IPS-18a (cell line): Measurements from ENCODE around the gene PROCR.
"Not testable (repeated sequence)": the region's sequence is repeated elsewhere in the genome, so short reads cannot be mapped to it uniquely, and the experiment has no call there.

ENCODE experiments used
- H3K27ac ChIP-seq: one replicate; pipeline ENCODE4 v1.5.1; 2013; ENCODE audit warnings: low read length
- H3K27me3 ChIP-seq: one replicate; pipeline ENCODE4 v1.6.1; 2013; ENCODE audit warnings: mild to moderate bottlenecking, low read length; ENCODE audit not compliant: control insufficient read depth, insufficient read depth
- H3K36me3 ChIP-seq: one replicate; pipeline ENCODE4 v1.6.1; 2013; ENCODE audit warnings: low read depth, low read length; ENCODE audit not compliant: control insufficient read depth
- H3K4me1 ChIP-seq: one replicate; pipeline ENCODE4 v1.6.1; 2013; ENCODE audit warnings: low read depth, low read length; ENCODE audit not compliant: control insufficient read depth
- H3K4me3 ChIP-seq: one replicate; pipeline ENCODE4 v1.5.1; 2013; ENCODE audit warnings: low read length
- H3K9ac ChIP-seq: one replicate; pipeline ENCODE4 v1.6.1; 2013; ENCODE audit warnings: mild to moderate bottlenecking, low read length, moderate library complexity
- H3K9me3 ChIP-seq: one replicate; pipeline ENCODE4 v1.6.1; 2013; ENCODE audit warnings: low read depth, low read length; ENCODE audit not compliant: control insufficient read depth

PROCR gene

GRCh38 chr20:35166242-35166830 lies 5.5 kb upstream of the PROCR start:
- Histone ChIP-seq H3K36me3 (no peaks in the 10 kb centered on the region), H3K27ac (no peak overlapping the region), H3K4me1 (peaks cover 11% of the 10 kb centered on the region), H3K9ac (no peak overlapping the region), H3K9me3 (no peaks in the 10 kb centered on the region), H3K27me3 (no peaks in the 10 kb centered on the region), H3K4me3 (no peak overlapping the region)

- peaks cover 8% of the 10 kb centered on the region for H3K27me3 ChIP-seq
- H3K4me1 ChIP-seq, result peaks cover 20% of the 10 kb centered on the region
- no peaks in the 10 kb centered on the region for H3K36me3 ChIP-seq
- H3K9me3 ChIP-seq, result no peaks in the 10 kb centered on the region
- H3K4me3 ChIP-seq, result no peak overlapping the region
- H3K27ac ChIP-seq, result no peak overlapping the region
- no peak overlapping the region for H3K9ac ChIP-seq
Measured at GRCh38 chr20:35167787-35168186, 4.1 kb upstream of the PROCR start.

GRCh38 chr20:35168701-35169409 lies 3.0 kb upstream of the PROCR start:
- peaks cover 14% of the 10 kb centered on the region for H3K27me3 ChIP-seq
- H3K36me3 ChIP-seq, H3K4me3 ChIP-seq, H3K9ac ChIP-seq, H3K27ac ChIP-seq, H3K9me3 ChIP-seq: not testable (repeated sequence)
- peaks cover 20% of the 10 kb centered on the region for H3K4me1 ChIP-seq

GRCh38 chr20:35171438-35171752 lies 477 bp upstream of the PROCR start:
- Histone ChIP-seq H3K4me3 (peak overlapping the region; percentile 43), H3K4me1 (peaks cover 18% of the 10 kb centered on the region), H3K36me3 (no peaks in the 10 kb centered on the region), H3K27ac (no peak overlapping the region), H3K27me3 (peaks cover 20% of the 10 kb centered on the region), H3K9ac (no peak overlapping the region), H3K9me3 (no peaks in the 10 kb centered on the region)

- H3K9ac ChIP-seq, result no peak overlapping the region
- peak overlapping the region; percentile 43 for H3K4me3 ChIP-seq
- H3K27ac ChIP-seq, result no peak overlapping the region
- H3K4me1 ChIP-seq, result peaks cover 15% of the 10 kb centered on the region
- peaks cover 20% of the 10 kb centered on the region for H3K27me3 ChIP-seq
- H3K36me3 ChIP-seq, result no peaks in the 10 kb centered on the region
- no peaks in the 10 kb centered on the region for H3K9me3 ChIP-seq
Measured at GRCh38 chr20:35172434-35172806, 548 bp downstream of the PROCR start.

- no peak overlapping the region for H3K4me3 ChIP-seq
- no peak overlapping the region for H3K9ac ChIP-seq
Measured at GRCh38 chr20:35173576-35174192, 1.8 kb downstream of the PROCR start.

GRCh38 chr20:35174458-35175216 lies 2.8 kb downstream of the PROCR start:
- no peak overlapping the region for H3K4me3 ChIP-seq

More at GRCh38 chr20:35173576-35174192, 1.8 kb downstream of the PROCR start:
- no peak overlapping the region for H3K27ac ChIP-seq
- H3K27me3 ChIP-seq, result peaks cover 20% of the 10 kb centered on the region
- peaks cover 15% of the 10 kb centered on the region for H3K4me1 ChIP-seq
- no peaks in the 10 kb centered on the region for H3K36me3 ChIP-seq
- H3K9me3 ChIP-seq, result no peaks in the 10 kb centered on the region

GRCh38 chr20:35176132-35176531 lies 4.3 kb downstream of the PROCR start:
- no peak overlapping the region for H3K9ac ChIP-seq
- H3K27ac ChIP-seq, result no peak overlapping the region
- peaks cover 13% of the 10 kb centered on the region for H3K4me1 ChIP-seq
- H3K4me3 ChIP-seq, result no peak overlapping the region
- H3K9me3 ChIP-seq, result no peaks in the 10 kb centered on the region
- no peaks in the 10 kb centered on the region for H3K36me3 ChIP-seq
- H3K27me3 ChIP-seq, result peaks cover 20% of the 10 kb centered on the region

More at GRCh38 chr20:35174458-35175216, 2.8 kb downstream of the PROCR start:
- Histone ChIP-seq H3K4me1 (peaks cover 15% of the 10 kb centered on the region), H3K27me3 (peaks cover 20% of the 10 kb centered on the region), H3K36me3 (no peaks in the 10 kb centered on the region), H3K9me3 (no peaks in the 10 kb centered on the region), H3K9ac (no peak overlapping the region), H3K27ac (no peak overlapping the region)

- Histone ChIP-seq H3K36me3 (no peaks in the 10 kb centered on the region), H3K27me3 (no peaks in the 10 kb centered on the region), H3K4me3 (no peak overlapping the region), H3K9me3 (no peaks in the 10 kb centered on the region), H3K27ac (no peak overlapping the region), H3K4me1 (peaks cover 2% of the 10 kb centered on the region), H3K9ac (no peak overlapping the region)
Measured at GRCh38 chr20:35179292-35180212, 7.7 kb downstream of the PROCR start.

GRCh38 chr20:35180266-35180665 lies 8.4 kb downstream of the PROCR start:
- H3K4me1 ChIP-seq, result peaks cover under 1% of the 10 kb centered on the region

GRCh38 chr20:35181731-35182130 lies 9.9 kb downstream of the PROCR start:
- Histone ChIP-seq H3K4me1 (no peaks in the 10 kb centered on the region), H3K9me3 (no peaks in the 10 kb centered on the region), H3K9ac (no peak overlapping the region), H3K4me3 (no peak overlapping the region), H3K27ac (no peak overlapping the region), H3K36me3 (no peaks in the 10 kb centered on the region), H3K27me3 (no peaks in the 10 kb centered on the region)

More at GRCh38 chr20:35180266-35180665, 8.4 kb downstream of the PROCR start:
- no peak overlapping the region for H3K4me3 ChIP-seq
- H3K36me3 ChIP-seq, result no peaks in the 10 kb centered on the region
- H3K9me3 ChIP-seq, result no peaks in the 10 kb centered on the region
- H3K27me3 ChIP-seq, result no peaks in the 10 kb centered on the region
- no peak overlapping the region for H3K9ac ChIP-seq
- H3K27ac ChIP-seq, result no peak overlapping the region
